IPS-11a (cell line): Measurements from ENCODE around the gene HAP1.
"Not testable (repeated sequence)": the region's sequence is repeated elsewhere in the genome, so short reads cannot be mapped to it uniquely, and the experiment has no call there.

Experiments used
- H3K4me3 ChIP-seq: one replicate; pipeline ENCODE4 v1.5.1; 2013; ENCODE audit warnings: low read depth, low read length, control low read depth

HAP1 gene

DNA sequence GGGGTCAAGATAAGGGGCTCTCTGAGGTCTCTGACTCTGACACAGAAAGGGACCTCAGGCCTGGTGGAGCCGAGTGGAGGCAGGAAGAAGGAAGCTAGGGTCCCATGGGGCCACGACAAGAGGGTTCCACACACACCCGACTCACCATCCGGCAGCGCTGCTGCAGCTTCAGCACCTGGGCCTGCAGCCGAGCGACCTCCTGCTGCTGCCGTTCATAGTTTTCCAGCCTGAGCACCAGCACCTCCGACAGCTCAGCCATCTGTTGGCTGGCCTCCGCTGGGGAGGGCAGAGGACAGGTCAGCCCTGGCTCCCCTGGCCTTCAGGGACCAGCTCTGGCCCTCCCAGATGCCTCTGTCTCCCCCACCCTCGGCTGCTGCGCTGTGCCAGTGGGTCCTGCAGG, 6.4 kb downstream of the HAP1 start:
- H3K4me3 ChIP-seq = no peak overlapping the region

DNA sequence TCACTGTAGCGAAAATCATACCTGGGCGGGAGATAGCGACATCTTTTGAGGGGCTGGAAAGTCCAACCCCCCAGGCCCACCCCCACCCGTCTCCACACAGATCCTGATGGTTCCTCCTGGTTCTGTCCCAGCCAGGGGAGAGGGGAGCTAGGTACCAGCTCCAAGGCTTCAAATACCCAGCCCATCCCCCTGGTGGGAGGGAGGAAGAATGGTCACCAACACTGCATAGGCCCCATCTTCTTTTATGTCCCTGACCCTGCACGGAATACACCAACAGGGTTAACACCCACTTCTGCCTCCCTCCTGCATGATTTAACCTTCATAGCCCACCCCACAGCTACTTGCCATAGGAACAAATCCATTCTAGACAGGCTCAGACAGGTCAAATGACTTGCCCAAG, 9.3 kb downstream of the HAP1 start:
- H3K4me3 ChIP-seq = no peak overlapping the region

- no peak overlapping the region for H3K4me3 ChIP-seq
Measured at GRCh38 chr17:41724476-41725050, 9.9 kb downstream of the HAP1 start.

- no peak overlapping the region for H3K4me3 ChIP-seq
Measured at GRCh38 chr17:41723801-41724475, 10.5 kb downstream of the HAP1 start.

DNA sequence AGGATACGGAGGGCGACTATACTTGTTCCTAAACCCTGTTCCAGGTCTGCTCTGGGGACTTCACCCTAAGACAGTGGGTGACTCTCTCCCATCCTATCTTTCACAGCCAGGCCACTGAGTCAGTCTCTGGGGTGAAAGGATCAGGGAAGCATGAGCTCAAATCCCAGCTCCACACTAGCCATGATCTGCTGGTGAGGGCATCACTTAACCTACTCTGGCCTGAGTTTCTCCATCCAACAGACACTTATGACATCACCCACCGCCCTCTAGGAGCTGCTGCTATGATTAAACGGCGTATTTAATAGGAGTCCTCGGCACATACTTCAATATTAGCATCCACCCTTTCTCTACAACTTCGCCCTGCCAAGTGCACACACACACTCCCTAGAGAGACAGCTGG, 12.2 kb downstream of the HAP1 start:
- H3K4me3 ChIP-seq = no peak overlapping the region

GRCh38 chr17:41718287-41718645, 16.2 kb downstream of the HAP1 start:
- no peak overlapping the region for H3K4me3 ChIP-seq

DNA sequence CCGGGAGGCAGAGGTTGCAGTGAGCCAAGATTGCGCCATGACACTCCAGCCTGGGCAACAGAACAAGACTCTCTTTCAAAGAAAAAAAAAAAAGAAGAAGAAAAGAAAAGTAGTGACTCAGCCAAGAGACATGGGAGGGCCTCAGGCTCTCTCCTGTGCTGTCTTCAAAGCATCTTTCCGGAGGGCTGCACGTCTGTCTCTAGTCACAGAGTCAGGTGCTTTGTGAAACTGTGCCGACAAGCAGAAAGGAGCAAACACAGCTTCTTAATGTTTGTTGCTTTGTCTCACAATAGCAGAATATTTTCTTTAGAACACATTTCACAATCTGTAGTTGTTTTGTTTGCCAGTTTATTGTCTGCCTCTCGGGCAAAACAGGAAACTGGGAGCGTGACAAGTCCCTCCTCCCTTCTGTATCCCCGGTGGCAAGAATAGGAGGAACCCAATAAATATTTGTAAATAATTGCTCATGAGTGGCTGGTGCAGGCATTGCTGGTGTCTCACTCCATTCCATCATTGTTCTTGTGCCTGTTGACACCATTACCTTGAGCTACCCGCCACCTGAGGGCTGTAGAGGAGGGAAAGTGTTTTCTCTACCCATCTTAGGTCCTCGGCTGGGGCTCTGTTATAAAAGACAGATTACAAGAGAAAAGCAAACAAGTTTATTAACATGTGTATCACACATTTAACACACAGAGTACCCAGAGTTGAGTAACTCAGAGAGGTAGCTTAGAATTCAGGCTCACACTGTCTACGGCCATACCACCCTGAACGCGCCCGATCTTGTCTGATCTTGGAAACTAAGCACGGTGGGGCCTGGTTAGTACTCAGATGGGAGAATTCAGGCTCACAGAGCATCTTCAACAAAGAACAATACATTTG, 16.8 kb downstream of the HAP1 start:
- H3K4me3 ChIP-seq = no peak overlapping the region

DNA sequence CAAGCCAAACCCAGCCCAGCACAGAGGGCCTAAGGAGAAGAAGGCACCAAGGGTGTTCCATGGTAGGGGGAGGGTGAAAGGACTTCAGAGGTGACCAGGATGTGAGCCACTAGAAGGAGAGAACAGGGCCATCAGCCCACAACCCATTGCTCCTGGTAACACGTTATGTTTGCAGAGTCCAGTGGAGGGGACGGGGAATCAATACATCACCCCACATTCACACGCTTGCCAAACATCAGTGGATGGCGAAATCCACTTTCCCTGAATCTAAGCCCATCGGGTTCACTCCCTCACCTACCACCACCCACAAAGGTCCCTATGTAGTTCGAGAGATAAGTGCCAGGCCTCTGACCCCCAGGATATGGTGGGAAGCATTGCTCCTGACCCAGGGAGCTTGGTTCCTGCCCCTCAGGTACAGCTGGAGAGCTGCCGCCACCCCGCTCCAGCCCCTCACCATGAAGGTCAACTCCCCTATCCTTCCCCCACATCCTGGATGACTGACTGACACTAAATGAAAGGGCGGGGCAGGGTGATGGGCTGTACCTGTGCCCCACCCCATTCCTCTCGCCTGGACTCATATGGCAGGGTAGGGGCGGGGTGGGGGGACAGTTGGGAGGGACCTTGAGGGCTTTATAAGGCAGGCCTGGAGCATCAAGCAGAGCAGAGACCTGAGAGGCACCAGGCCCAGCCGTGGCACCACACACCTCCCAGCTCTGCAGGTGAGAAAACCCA, 22.6 kb downstream of the HAP1 start, which contains the start of gene GAST:
Gene GAST, plus strand, starts transcription at position 663 of the 732 bp plus-strand sequence. CDS start 3,106 bp downstream, outside the sequence.
- no peak within 1 kb of the TSS for H3K4me3 ChIP-seq

DNA sequence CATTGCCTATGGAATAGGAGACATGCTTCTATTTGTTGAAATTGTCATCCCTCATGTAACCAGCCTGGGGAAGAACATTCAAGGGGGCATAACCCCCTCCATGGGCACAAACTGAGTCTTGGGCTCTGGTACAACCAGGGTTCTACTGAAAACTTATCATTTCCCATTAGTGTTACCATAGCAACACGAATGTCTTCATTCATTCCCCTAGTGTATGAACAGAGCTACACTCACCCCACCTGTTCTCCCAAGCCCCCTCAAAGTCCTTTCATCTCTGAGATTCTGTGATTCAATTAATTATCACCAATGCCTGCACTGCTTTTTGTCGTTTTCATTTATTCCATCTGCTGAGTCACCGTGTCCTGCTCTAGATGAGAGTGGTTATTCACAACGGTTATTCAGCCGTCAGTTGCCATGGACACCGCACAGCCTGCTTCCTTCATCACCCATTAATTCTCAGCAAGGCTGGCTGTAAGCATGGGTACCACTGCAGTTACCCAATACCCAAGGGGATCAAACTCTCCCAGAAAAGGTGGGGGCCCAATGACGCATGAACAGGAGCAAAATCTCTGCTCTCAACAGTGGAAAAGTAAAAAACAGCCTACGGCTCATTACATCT, 23.9 kb downstream of the HAP1 start:
- no peak overlapping the region for H3K4me3 ChIP-seq

DNA sequence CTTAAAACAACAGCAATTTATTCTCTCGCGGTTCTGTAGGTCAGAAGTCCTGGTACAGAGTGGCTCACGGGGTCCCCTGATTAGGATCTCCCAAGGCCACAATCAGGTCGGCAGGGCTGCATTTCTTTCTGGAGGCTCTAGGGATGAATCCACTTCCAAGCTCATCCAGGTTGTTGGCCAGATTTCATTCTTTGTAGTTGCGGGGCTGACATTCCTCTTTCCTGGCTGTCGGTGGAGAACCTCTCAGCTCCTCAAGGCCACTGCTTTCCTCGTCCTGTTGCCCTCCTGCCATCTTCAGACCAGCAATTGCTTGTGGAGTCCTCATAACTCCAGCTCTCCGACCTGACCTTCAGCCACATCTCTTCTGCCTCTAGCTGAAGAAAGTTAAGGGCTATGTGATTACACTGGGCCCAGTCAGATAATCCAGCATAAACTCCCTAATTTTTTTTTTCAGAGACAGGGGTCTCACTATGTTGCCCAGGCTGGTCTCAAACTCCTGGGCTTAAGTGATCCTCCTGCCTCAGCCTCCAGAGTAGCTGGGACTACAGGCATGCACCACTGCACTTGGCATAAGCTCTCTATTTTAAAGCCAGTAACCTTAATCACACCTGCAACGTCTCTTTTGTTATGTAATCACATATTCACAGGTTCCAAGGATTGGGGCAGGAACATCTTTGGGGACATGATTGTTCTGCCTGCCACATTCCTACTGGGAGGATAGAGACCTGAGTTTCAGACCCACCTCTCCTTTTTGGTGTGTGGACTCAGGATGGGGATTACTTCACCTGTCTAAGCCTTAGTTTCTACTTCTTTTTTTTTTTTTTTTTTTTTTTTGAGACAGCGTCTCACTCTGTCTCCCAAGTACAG, 26.4 kb downstream of the HAP1 start:
- no peak overlapping the region for H3K4me3 ChIP-seq

GRCh38 chr17:41705271-41705991, 29.0 kb downstream of the HAP1 start:
- H3K4me3 ChIP-seq = no peak overlapping the region

DNA sequence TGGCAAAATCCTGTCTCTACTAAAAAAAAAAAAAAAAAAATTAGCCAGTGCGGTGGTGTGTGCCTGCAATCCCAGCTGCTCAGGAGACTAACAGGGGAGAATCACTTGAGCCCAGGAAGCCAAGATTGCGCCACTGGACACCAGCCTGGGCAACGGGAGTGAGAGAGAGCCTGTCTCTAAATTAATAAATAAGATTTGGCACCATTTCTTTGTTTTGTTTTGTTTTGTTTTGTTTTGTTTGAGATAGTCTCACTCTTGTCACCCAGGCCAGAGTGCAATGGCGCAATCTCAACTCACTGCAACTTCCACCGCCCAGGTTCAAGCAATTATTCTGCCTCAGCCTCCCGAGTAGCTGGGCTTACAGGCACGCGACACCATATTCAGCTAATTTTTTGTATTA, 31.7 kb downstream of the HAP1 start:
- H3K4me3 ChIP-seq = no peak overlapping the region

DNA sequence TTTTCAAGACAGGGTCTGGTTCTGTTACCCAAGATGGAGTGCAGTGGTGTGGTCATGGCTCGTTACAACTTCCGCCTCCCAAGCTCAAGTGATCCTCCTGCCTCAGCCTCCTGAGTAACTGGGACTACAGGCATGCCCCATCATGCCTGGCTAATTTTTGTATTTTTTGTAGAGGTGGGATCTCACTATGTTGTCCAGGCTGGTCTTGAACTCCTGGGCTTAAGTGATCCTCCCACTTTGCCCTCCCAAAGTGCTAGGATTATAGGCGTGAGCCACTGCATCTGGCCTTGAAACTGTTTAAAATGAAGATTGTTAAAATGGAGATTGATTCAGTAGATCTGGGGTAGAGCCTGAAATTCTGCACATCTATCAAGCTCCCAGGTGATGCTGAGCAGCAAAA, 33.6 kb downstream of the HAP1 start:
- H3K4me3 ChIP-seq = not testable (repeated sequence)

DNA sequence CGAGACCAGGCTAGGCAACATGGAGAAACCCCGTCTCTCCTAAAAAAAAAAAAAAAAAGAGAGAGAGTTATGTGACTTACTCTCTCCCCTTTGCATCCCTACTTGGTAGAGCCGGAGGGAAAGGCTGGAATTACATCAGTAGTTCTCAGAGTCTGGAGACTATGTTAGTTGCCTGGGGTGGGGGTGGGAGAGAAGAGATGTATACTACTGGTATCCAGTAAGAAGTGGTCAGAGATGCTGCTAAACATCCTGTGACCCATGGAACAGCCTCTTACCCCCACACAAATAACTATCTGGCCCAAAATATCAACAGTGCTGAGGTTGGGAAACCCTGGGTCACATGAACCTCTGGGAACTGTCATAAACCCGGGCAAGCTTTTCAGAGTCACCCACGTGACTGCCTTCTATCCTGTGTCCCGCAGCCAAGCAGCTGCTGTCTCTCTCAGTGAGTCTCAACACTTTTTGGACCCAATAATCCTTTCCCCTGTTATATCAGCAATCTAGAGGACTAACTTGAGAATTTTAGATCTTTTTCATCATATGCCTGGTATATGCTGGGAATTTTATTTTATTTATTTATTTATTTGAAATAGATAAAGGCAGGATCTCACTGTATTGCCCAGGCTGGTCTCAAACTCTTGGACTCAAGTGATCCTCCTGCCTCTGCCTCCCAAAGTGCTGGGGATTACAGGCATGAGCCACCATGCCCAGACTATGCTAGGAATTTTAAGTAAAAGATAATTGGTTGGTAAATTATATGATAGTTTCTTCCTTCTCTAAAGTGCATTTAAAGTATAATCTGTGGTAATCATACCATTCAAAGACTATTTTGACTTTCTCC, 37.1 kb downstream of the HAP1 start:
- H3K4me3 ChIP-seq = no peak overlapping the region

DNA sequence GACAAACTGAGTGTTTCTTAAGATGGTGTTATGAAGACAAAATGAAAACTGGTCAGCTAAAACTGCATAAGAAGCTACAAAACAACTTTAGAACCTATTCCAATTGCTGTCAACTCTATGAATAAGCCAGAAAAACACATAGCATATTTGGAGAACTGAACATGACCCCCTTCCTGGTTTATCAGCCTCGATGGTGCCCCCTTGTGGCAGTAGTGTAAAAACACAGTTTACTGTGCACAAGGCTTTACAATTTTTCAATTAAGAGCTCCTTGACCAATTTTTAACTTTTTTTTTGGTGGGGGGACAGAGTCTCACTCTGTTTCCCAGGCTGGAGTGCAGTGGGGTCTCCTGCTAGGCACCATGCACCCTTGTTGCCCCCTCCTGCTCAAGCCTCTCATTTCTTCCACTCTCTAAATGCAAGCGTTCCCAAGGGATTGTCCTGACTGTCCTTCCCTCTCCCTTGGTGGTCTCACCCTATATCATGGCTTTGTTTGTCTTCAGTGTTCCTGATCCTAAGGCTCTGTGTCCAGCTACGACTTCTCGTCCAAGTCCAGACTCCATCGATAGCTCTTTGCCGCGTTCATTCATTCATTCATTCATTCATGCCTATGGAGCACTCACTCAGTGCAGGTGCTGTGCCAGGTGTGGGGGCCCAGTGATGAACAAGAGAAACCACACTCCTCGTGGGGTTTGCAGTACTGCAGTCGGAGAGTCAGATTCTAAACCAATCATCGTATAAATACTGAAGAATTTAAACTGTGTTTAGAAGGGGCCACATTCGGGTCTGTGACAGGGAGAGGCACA, 38.3 kb downstream of the HAP1 start:
- H3K4me3 ChIP-seq = no peak overlapping the region

- H3K4me3 ChIP-seq = no peak overlapping the region
Measured at GRCh38 chr17:41695134-41695661, 39.2 kb downstream of the HAP1 start.
